Stimulated activated CD4-positive, alpha-beta T cell treated with anti-CD3 and anti-CD28 coated beads, Interleukin-12 subunit alpha, Interleukin-12 subunit beta, amount 100 ng/mL, for 24 hours (primary cell): ENCODE measurements around the gene ADAMTS2.

Experiments
- DNase-seq, 2 experiments: peaks; one replicate each; pipeline ENCODE4 v3.0.0-alpha.2; 2020; ENCODE audit warnings: low read depth in 2 of 2

The ADAMTS2 gene

DNA sequence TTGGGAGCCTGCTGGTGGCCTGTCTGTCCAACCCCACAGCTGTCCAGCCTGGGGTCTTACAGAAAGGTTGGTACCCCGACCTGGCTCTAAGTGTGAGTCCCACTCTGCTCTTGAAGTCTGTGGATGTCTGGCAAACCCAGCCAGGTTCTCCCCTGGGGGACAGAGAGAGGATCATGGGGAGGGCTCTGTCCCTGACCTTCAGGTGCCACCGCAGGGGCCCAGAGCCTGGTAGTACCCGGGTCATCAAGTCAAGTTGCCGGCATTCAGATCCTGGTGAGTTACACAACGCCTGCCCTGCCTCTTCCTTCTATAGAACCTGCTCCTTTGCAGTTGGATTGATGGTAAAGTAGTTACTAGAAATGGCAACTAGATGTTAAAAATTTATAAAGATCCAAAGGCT is 66.7 kb downstream of the ADAMTS2 start:
- no peak for DNase-seq

DNA sequence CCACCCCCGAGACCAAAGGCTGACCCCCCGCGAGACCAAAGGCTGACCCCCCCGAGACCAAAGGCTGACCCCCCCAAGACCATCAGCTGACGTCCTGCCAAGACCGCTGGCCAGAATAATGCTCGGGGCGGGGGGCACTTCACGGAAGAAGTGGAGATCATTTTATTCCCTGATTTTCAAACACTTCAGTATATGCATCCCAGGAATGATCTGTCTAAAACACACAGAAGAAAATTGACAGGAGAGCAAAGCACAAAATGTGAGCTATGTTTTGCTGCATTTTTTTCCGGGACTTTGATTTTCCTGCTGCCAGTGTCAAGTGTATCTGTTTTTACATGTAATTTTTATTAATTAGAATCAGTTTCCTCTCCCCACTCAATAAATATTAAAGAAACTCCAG is 67.1 kb downstream of the ADAMTS2 start:
- no peak for DNase-seq

DNA sequence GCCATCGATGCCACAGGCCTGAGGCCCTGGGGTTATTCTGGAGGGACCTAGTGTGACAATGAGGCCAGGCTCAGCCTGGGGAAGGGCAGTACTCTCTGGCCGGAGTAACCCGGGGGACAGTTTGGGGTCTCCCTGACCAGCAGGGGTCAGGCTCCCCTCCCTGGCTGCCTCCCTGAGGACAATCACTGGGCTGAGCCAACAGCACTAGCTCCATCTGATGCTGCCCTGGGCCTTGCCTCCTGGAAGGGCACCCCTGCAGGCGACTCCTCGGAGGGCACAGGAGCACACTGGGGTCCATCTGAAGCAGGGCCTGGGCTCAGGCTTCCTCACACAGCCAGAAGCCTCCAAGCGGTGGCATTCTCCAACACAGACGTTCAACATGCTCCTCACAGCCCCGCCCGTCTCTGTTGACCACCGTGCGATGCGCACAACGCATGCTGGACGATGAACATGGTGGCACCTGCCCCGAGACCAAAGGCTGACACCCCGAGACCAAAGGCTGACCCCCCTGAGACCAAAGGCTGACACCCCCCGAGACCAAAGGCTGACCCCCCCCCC is 68.3 kb downstream of the ADAMTS2 start:
- DNase-seq = no peak

DNA sequence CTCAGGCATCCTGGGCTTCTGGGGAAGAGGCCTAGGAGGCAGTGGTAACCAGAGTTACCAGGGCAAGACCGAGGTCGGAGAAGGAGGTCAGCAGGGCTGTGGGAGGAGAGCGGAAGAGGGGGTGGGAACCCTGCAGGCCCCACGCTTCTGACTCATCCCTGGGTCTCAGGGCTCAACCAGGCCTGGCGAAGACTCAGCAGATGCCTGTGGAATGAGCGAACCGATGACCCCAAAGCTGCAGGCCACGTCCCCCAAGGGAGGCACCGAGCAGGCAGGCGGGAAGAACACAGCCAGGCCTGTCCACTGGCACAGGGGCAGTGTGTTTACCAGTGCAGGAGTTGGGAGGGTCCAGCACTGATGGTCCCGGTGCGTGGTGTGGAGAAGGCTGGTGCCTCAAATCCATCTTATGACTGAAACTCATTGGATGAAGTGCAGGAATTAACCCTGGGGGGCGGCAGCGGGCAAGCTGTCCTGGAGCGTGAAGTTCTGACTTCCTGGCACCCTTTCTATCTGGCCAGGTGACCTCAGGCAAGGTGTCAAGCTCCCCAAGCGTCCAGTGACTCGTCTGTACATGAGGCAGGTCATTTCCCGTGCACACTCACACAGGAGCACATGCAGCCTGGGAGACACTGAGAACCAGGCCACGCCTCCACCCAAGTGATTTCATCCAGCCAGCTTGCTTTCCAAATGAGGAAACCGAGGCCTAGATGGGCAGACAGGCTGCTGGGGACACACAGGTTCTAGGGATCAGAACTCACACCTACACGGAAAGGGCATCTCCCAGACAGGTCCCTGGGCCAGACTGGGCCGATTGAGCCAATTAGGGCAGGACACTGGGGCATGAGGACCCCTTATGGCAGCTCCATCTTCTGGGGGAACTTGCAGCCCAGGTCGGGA is 69.1 kb downstream of the ADAMTS2 start:
- no peak for DNase-seq

DNA sequence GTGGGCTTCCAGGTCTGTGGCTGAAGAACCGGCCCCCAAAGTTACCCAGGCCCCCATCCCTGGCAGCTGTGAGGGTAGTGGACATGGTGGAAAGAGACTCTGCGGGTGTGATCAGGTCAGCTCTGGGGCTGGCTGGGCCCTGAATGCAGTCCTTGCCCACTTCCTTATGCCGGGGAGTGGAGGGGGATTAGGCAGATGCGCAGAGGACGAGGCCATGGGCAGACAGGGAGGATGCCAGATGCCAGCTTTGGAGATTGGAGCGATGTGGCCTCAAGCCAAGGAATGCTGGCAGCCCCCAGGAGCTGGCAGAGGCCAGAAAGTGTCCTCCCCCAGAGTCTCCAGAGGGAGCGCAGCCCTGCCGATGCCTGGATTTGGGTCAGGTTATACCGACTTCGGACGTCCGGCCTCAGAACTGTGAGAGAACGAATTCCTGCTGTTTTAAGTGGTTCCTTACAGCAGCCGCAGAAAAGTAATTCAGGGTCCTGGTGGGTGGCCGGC is 69.8 kb downstream of the ADAMTS2 start:
- DNase-seq = no peak

DNA sequence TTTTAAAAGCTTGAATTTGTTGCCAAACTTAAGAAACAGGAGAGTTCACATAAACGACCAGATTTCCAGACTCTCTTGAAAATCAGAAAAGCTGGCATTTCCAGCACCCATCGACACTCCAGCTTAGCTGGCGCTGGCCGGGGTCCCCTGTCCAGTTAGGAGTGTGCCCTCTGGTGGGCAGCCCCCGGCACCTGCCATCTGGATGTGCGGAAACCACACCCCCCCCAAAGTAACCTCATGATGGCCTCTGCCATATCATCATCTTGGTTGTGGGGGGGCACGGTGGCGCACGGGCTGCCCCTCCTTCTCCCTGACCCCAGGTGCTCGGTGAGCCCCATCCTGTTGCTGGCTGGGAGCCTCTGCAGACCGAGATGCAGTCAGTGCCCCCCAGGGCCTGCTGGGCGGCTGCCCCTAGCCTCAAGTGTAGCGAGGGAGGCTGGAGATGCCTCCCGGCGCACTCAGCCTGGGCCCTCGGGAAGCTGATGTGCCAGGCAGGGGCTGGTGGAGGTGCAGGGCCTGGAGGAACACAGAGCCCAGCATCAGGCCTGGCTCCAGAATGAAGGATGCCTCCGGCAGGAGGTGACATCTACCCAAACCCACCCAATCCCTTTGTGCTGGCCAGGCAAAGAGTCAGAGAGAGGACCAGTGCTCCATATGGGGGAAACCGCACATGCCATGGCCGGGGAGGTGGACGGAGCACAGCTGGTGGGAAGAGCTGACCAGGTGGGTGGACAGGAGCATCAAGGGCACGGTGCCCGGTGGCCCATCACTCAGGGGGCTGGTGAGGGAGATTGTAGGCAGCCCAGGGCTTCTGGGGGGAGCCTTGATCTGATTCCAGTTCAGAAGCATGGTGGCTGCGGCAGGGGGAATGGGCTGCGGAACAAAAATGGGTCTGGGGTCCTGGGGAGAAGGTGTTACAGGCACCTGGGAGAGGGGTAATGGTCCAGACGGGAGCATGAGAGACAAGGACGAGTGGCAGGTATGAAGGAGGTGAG is 70.6 kb downstream of the ADAMTS2 start:
- no peak for DNase-seq

DNA sequence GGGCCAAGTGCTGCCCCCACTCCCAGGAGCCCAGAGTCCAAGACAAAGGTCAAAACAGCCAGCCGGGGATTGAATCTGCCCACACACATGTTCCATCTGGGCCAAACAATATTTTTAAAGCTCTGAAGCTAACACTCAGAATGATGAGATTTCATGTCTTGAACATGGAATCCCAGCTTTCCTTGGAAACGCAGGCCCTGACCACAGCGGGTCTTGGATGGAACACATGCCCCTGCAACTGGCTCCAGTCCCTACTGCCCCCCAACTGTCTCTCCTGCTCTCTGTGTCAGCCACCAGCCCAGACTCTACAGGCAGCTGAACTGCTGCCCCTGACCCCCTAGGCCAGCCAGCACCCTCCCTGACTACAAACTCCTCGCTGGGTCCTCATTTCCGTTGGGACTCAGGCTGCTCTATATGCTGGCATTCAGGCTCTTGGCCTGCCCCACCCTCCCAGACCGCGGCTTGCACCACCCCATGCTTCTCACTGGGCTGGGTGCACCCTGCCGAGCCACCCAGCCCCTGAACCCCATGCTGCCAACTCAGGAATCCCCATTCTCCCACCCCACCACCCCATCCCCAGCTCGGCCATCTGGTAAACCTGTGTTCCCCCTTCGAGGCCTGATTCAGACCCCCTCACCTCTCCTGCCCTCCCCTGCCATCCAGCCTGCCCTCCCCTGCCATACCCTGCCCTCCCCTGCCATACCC is 71.7 kb downstream of the ADAMTS2 start:
- no peak for DNase-seq

DNA sequence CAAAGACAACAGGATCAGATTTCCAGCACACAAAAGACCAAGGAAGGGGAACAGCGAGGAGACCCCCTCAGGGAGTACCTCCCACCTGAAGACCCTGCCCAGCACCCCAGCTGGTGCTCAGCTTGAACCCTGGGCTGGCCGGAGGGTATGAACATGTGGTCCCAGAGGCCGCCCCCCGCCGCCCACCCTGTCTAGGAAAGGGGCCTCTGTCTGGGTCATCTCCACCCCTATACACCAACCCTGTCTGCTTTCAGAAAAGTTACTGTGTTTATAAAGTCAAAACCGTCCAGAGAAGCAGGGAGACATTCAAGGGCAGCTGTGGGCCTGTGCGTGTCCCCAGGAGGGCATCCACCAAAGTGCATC is 72.2 kb downstream of the ADAMTS2 start:
- DNase-seq = no peak

DNA sequence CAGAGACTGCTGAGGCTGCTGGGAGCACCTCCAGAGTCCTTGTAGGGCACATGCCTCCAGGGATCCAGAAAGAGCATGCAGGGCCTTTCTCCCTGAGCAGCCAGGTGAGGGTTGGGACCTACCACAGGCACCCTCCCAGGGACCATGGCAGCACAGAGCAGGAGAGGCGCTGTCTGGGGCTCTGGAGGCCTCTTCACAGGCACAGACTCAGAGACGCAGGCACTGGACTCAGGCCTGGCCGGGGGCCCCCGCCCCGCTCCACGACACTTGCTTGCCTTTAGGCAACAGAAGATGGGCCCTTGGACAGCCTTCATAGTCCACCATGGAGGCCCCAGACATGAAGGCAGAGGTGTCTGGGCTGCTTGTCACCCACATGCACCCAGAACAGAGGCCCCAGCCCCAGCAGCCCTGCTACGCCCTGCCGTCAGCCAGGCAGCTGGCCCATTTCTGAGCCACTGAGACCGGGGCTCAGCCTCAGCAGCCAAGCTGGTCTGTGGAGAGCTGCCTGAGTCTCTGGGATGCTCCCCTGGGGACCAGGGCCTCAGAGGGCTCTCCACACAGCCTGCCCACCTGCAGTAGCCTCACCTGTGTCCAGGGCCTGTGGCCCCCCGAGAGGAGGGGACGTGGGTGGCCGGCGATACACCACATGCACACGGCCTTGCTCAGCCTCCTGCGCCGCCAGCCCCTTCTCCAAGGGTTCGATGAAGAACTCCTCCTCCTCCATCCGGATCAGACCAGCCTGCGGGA is 72.8 kb downstream of the ADAMTS2 start:
- no peak for DNase-seq

DNA sequence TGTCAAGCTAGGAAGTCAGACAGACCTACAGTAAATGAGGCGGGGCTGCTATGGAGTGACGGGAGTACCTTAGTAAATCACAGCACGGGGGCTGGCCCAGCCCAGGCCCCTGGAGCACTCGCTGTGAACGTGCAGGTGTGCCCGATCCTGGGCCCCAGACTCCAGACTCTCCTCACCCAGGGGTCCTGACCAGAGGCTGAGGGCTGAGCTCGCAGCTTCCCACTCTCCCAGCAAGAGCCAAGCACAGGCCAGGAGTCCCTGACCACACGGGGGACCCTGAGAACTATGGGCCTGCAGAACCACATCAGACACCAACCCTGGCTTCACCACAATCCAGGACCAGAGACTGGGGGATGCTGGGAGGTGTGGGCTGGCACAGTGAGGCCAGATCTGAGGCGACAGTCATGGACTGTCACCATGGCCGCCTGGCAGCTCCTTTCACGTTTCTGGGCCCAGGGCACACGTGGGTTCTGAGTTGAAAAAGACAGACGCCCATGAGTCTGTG is 73.4 kb downstream of the ADAMTS2 start:
- no peak for DNase-seq

DNA sequence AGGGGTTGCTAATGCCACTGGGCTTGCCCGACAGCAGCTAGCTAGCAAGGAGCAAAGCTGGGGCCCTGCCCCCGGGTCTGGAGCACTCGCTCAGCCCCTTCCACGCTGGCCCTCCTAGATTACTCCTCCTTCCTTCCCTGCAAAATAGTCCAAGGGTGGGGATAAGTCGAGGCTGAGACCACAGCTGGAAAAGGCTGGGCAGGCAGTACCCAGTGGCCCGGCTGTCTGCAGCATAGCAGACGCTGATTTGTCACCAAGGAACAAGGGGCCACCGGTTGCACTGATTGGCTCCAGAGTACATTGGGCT is 73.9 kb downstream of the ADAMTS2 start:
- DNase-seq = no peak

DNA sequence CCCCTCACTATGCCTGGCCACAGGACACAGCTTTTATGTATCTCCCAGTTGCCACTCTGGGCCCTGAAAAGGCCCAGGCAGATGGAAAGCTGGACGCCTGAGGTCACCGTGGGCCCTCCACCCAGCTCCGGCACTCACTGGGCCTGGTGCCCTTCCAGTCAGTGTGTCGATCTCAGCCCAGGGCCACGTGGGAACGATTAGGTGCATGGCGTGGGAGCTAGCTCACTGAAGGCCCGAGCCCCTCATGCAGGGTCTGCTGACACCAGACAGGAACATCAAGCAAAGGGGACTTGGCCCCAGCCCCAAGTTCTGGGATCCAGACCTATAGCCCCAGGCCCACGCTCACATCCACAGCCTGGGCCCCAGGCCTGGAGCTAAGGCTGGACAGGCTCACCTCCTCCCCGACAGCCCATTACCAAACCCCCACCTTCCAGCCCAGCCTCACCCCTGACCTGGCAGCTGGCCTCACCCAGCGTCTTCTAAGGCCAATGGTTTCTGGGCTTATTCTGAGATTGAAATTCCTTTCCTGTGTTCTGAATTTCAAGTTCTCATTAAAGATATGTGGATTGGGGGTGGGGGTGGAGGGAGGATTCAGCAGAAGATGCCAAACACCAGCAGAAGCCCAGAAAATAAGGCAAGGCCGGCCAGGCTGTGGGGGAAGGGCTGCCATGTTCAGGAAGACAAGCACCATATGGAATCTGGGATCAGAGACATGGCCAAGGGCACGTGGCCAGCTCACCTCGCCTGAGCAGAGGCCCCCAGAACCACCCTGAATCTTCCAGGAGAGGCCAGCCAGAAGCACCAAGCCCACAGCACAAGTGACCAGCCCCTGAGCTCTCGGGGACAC is 74.5 kb downstream of the ADAMTS2 start:
- DNase-seq = no peak

DNA sequence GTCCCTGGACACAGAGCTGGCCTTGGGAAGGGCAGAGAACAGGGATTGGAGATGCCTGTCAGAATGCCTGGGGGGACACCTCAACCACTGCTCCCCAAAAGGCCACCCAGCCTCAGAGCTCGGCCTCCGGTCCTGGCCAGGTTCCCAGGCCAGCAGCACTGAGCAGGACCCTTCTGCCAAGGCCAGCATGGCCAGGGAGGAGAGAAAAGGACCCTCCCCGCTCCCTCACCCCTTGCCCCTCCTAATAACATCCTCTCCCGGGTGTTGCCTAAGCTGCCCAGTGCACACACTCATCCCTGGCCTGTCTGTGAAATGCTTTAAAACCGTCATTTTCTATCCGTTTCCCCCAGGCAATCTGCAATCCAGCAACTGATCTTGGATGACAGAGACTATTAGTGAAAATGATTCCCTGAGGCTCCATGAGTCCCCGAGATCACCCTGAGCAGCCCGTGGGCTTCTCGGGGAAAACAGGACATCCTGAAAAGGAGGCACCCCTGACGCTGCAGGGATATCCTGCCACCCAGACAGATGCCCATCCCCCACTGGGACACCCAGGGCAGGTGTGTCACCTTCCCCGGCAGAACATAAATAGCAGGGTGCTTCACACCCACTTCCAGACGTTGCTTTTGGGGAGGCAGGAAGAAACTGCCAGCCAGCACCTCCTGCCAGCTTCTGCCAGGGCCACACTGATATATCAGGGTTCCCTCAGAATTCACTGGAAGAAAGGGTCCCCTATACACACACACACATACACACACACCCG is 75.3 kb downstream of the ADAMTS2 start:
- DNase-seq = no peak

DNA sequence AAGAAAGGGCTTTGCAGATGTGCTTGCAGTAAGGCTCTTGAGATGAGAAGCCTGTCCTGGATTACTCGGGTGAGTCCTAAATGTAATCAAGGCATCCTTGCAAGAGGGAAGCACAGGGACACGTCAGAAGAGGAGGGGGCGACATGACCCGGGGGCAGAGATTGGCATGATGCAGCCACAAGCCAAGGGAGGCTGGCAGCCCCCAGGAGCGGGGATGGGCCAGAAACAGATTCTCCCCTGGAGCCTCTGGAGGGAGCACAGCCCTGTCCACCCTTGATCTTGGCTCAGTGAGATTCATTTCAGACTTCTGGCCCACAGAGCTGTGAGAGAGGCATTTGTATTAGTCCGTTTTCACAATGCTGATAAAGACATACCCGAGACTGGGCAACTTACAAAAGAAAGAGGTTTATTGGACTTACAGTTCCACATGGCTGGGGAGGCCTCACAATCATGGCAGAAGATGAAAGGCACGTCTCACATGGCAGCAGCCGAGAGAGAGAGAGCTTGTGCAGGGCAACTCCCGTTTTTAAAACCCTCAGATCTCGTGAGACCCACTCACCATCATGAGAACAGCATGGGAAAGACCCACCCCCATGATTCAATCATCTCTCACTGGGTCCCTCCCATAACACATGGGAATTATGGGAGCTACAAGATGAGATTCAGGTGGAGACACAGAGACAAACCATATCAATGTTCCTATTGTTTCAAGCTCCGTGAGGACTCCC is 76.1 kb downstream of the ADAMTS2 start:
- no peak for DNase-seq

DNA sequence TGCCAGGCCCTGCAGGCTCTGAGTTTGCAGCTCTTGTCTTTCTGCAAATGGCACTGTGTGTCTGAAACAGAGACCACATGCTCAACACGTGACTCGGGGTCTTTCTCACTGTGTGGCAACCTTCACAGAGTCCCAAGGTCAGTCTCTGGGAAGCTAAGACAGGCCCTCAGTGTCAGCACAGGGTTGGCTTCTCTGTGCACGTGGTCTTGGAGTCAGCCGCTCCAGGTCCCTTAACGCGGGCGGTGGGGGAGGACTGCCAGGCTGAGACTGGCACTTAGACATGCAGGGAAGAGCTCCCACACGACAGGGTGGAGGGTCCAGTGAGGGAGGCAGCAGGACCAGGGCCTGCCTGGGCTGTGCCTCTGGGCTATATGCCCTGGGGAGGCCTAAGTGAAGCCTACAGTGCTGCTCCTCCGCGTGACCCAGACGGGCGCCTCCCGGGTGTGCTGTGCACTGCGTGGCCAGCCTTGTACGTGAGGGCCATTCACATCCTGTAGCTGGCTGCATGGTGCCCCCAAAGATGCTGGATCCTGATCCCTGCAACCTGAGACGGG is 76.8 kb downstream of the ADAMTS2 start:
- no peak for DNase-seq

DNA sequence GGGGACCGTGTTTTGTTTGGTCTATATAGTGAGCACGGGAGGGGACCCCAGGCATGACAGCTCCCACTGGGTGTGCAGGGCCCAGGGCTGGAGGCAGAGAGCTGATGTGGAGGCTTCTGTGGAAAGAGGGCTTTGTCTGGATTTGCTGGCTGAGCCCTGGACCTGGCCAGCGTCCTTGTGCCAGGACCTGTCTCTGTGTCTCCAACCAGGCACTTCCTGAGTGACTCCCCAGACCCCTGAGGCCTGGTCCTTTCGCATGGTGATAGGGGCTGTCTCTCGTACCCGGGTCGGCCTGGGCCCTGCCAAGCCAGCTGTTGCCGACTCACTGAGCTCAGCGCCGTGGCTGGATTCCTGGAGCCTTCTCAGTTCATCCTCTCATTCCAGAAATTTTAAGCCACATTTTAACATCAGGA is 77.6 kb downstream of the ADAMTS2 start:
- DNase-seq = no peak

DNA sequence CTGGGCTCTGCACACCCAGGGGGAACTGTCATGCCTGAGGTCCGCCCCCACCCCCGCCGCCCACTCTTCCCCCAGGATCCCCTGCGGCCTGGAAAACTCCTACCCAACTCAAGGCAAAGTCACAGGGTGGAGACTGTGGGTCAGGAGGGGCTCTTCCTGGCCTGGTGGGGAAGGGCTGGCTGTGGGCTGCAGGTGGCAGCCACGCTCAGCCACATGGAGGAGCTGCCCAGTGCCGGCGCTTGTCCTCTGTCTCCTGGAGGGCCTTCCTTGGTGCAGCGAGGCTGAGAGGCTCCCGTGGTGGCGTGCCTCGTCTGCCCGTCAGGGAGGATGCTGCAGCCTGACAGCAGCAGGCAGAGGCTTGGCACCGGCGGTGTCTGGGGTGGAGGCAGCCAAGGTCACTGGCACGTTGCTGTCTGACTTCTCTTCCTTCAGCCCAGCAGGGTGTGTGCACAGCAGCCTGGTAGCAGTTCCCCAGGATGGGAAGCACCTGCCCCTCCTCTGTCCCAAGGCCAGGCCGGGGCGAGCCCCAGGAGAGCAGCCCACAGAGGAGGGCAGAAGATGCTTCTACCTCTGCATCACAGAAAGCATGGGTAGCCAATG is 78.1 kb downstream of the ADAMTS2 start:
- no peak for DNase-seq
